ENCODE results near the gene CLSTN1. TPM values are rescaled to one million over a fixed set of nuclear protein-coding genes. Genes with fewer than 3 reads are reported as not detected.

Gene CLSTN1
- total RNA-seq, 1 donor from 2014 or later, result 127 TPM

DNA sequence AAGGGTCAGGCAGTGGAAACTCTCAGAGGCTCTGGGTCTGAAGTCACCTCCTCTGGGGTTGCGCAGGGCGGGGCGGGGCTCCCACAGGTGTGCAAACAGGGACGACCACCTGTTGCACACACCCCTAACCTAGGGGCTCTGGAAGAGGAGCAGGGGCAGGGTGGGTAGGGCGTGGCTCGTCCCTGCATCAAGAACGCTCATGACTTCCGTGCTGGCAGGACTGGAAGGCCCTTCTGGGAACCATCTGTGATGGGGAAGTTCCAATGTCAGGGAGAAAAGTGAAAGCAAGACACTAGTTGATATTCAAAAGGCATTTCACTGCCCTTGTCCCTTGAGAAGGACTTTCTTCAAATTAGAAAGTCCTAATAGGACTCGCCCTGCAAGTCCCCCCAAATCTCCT is 22.1 kb upstream of the CLSTN1 start:
- no peaks in the 10 kb centered on the region for H3K9me3 Mint-ChIP-seq
- H3K27ac Mint-ChIP-seq, result no peak overlapping the region
- H3K27me3 Mint-ChIP-seq (ENCODE audit: low read depth), result no peaks in the 10 kb centered on the region
- TF ChIP-seq, protein P1, sequence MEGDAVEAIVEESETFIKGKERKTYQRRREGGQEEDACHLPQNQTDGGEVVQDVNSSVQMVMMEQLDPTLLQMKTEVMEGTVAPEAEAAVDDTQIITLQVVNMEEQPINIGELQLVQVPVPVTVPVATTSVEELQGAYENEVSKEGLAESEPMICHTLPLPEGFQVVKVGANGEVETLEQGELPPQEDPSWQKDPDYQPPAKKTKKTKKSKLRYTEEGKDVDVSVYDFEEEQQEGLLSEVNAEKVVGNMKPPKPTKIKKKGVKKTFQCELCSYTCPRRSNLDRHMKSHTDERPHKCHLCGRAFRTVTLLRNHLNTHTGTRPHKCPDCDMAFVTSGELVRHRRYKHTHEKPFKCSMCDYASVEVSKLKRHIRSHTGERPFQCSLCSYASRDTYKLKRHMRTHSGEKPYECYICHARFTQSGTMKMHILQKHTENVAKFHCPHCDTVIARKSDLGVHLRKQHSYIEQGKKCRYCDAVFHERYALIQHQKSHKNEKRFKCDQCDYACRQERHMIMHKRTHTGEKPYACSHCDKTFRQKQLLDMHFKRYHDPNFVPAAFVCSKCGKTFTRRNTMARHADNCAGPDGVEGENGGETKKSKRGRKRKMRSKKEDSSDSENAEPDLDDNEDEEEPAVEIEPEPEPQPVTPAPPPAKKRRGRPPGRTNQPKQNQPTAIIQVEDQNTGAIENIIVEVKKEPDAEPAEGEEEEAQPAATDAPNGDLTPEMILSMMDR (IDR thresholded peaks at IDR 0.05; ENCODE audit: unreplicated experiment), result no peak
- no peak overlapping the region for H3K4me3 Mint-ChIP-seq
- DNase-seq (ENCODE audit: low spot score in 2 of 2, unreplicated experiment in 2 of 2), result no peak
- H3K4me1 Mint-ChIP-seq, result peaks cover 8% of the 10 kb centered on the region
- H3K36me3 Mint-ChIP-seq, result no peaks in the 10 kb centered on the region

DNA sequence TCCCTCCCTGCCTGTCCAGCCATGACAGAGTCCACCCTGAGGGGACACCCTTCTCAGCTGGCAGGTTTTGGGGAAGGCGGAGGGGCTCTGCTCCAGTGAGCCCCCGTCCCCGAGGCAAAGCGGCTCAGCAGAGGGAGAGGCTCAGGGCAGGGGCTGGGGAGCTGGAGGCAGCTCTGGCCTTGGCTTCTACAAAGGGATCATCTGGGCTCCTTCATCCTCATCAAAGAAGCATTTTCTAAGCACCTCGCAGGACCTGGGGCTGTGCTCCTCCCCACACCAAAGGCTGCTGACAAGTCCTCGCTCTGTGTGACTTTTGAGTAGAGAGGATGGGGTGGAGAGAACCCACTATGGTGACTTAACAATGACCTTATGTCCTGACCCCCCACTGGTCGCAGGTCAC is 21.0 kb upstream of the CLSTN1 start:
- peaks cover 8% of the 10 kb centered on the region for H3K4me1 Mint-ChIP-seq
- no peak overlapping the region for H3K27ac Mint-ChIP-seq
- H3K27me3 Mint-ChIP-seq (ENCODE audit: low read depth), result no peaks in the 10 kb centered on the region
- H3K9me3 Mint-ChIP-seq, result no peaks in the 10 kb centered on the region
- H3K36me3 Mint-ChIP-seq, result no peaks in the 10 kb centered on the region
- TF ChIP-seq, protein P1 (IDR thresholded peaks at IDR 0.05; ENCODE audit: unreplicated experiment), result no peak
- DNase-seq (ENCODE audit: low spot score in 2 of 2, unreplicated experiment in 2 of 2), result no peak
- H3K4me3 Mint-ChIP-seq, result no peak overlapping the region

DNA sequence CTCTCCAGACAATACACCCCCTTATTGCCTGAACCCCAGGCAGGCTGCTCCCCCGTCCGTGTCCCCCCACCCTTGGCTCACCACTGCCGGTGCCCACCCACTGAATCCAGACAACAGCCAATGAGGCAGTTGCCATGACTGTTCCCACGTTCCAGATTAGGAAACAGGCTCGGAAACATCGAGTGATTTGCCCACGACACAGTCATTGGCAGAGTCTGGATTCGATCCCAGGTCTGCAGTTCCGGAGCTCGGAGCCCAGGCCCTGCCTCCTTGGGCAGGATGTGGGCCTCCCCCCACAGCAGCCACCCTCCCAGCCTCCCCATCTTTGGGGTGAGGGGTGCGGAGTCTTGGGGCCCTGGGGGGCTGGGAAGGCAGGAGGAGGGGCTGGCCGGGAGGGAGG is 20.3 kb upstream of the CLSTN1 start:
- H3K27me3 Mint-ChIP-seq (ENCODE audit: low read depth), result no peaks in the 10 kb centered on the region
- peaks cover 8% of the 10 kb centered on the region for H3K4me1 Mint-ChIP-seq
- DNase-seq (ENCODE audit: low spot score in 2 of 2, unreplicated experiment in 2 of 2), result no peak
- H3K9me3 Mint-ChIP-seq, result no peaks in the 10 kb centered on the region
- no peaks in the 10 kb centered on the region for H3K36me3 Mint-ChIP-seq
- TF ChIP-seq, protein P1 (IDR thresholded peaks at IDR 0.05; ENCODE audit: unreplicated experiment), result no peak
- H3K27ac Mint-ChIP-seq, result no peak overlapping the region
- H3K4me3 Mint-ChIP-seq, result no peak overlapping the region

DNA sequence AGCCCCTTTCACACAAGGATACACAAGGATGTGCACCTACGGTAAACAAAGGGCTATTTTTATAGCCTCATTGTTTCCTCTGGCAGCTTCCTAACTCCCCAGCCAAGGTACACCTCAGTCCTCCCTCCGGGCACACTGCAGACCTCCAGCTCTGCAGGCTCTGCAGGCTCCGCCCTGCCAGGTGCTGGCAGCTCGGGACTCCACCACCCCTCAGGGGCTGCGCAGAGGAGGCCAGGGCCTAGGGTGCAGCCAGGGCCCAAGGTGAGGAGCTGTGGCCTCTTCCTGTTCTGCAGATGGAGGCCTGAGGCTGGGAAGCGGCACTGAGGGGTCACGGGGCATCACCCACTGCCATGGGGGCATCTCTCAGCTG is 19.8 kb upstream of the CLSTN1 start:
- H3K36me3 Mint-ChIP-seq, result no peaks in the 10 kb centered on the region
- peaks cover 8% of the 10 kb centered on the region for H3K4me1 Mint-ChIP-seq
- TF ChIP-seq, protein P1 (IDR thresholded peaks at IDR 0.05; ENCODE audit: unreplicated experiment), result no peak
- DNase-seq (ENCODE audit: low spot score in 2 of 2, unreplicated experiment in 2 of 2), result no peak
- H3K27me3 Mint-ChIP-seq (ENCODE audit: low read depth), result no peaks in the 10 kb centered on the region
- no peaks in the 10 kb centered on the region for H3K9me3 Mint-ChIP-seq
- no peak overlapping the region for H3K4me3 Mint-ChIP-seq
- H3K27ac Mint-ChIP-seq, result no peak overlapping the region

DNA sequence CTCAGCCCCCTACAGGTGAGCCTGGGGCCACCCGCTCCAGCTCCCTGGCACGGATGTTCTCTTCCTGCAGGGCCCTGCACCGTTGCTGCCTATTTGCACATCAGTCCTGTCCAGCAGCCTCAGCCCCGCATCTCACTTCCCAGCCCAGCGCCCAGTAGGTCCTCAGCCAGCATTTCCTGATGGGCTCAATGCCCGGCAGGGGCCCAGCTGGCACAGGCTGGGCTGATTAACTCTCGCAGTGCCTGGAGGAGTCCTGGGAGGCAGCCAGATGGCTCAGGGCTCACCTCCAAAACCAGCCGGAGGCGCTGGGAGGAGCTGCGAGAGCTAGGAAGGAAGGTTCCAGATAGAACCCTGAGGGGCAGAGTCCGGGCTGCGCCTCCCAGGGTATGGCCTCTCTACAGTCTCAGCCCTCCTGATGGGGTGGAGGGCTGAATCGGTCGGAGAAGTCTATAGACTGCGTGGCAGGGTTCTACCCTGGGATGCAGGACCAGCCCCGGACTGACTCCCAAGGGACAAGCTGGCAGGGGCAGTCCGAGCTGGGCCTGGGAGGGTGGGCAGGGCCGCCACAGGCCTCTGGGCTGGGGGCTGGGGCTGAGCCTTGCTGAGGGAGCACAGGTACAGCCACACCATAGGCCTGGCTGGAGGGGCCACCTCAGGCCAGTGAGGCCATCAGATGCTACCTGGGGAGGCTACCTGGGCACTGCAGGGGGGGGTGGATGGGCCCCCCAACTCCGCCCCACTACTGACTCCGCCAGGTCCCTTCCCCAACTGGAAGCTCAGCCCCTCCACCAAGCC is 19.2 kb upstream of the CLSTN1 start:
- no peaks in the 10 kb centered on the region for H3K36me3 Mint-ChIP-seq
- no peak overlapping the region for H3K27ac Mint-ChIP-seq
- no peaks in the 10 kb centered on the region for H3K27me3 Mint-ChIP-seq (ENCODE audit: low read depth)
- no peak for DNase-seq (ENCODE audit: low spot score in 2 of 2, unreplicated experiment in 2 of 2)
- no peak overlapping the region for H3K4me3 Mint-ChIP-seq
- H3K4me1 Mint-ChIP-seq, result peaks cover 5% of the 10 kb centered on the region
- TF ChIP-seq, protein P1 (IDR thresholded peaks at IDR 0.05; ENCODE audit: unreplicated experiment), result no peak
- H3K9me3 Mint-ChIP-seq, result no peaks in the 10 kb centered on the region

All from mesothelial cell of epicardium (in vitro differentiated cells).